ENCODE results near the gene PRICKLE1. TPM values are rescaled to one million over a fixed set of nuclear protein-coding genes. Genes with fewer than 3 reads are reported as not detected.

Gene PRICKLE1
- total RNA-seq, 2 donors from 2014 or later: 3.6 to 4.7 TPM

GRCh38 chr12:42421844-42422779 is 167.4 kb downstream of the PRICKLE1 start:
- TF ChIP-seq CTCF (IDR thresholded peaks at IDR 0.05) (no peak), POLR2A (IDR thresholded peaks at IDR 0.05) (no peak)
- 54 to 62% methylated on average over 3 of the region's 3 CpGs for WGBS, 2 donors
- H3K9me3 ChIP-seq: no peaks in the 10 kb centered on the region
- intact Hi-C loops (cut with DNase I): no loop called here
- peak; percentile 71 for ATAC-seq
- H3K4me1 ChIP-seq: peaks cover 12% of the 10 kb centered on the region
- no peak for DNase-seq
- H3K4me3 ChIP-seq: no peak overlapping the region
- no peak overlapping the region for H3K27ac ChIP-seq
- H3K27me3 ChIP-seq: no peaks in the 10 kb centered on the region
- no peaks in the 10 kb centered on the region for H3K36me3 ChIP-seq (replicated peaks in 1 of 2; ENCODE audit: insufficient read depth in 1 of 2, low read depth in 2 of 2)

GRCh38 chr12:42420395-42420794 is 169.2 kb downstream of the PRICKLE1 start:
- Histone ChIP-seq H3K27ac (no peak overlapping the region), H3K27me3 (no peaks in the 10 kb centered on the region), H3K4me1 (peaks cover 12% of the 10 kb centered on the region), H3K36me3 (replicated peaks in 1 of 2; ENCODE audit: insufficient read depth in 1 of 2, low read depth in 2 of 2) (no peaks in the 10 kb centered on the region), H3K4me3 (no peak overlapping the region), H3K9me3 (no peaks in the 10 kb centered on the region)
- DNase-seq: no peak
- no peak for TF ChIP-seq CTCF (IDR thresholded peaks at IDR 0.05)
- no peak for TF ChIP-seq POLR2A (IDR thresholded peaks at IDR 0.05)
- no peak for ATAC-seq
- intact Hi-C loops (cut with DNase I): no loop called here
- 83 to 97% methylated on average over 3 of the region's 3 CpGs for WGBS, 2 donors

- Histone ChIP-seq H3K27ac (no peak overlapping the region), H3K9me3 (no peaks in the 10 kb centered on the region), H3K36me3 (replicated peaks in 1 of 2; ENCODE audit: insufficient read depth in 1 of 2, low read depth in 2 of 2) (no peaks in the 10 kb centered on the region), H3K27me3 (no peaks in the 10 kb centered on the region), H3K4me3 (no peak overlapping the region), H3K4me1 (no peaks in the 10 kb centered on the region)
- WGBS, 2 donors: 21 to 33% methylated on average over 1 of the region's 1 CpG
- intact Hi-C loops (cut with DNase I): no loop called here
- ATAC-seq: no peak
- TF ChIP-seq POLR2A (IDR thresholded peaks at IDR 0.05) (no peak), CTCF (IDR thresholded peaks at IDR 0.05) (no peak)
- DNase-seq: no peak
These were observed 179.2 kb downstream of the PRICKLE1 start for GRCh38 chr12:42410340-42410739.

GRCh38 chr12:42409471-42409870 is 180.1 kb downstream of the PRICKLE1 start:
- TF ChIP-seq CTCF (IDR thresholded peaks at IDR 0.05): no peak
- no peak for TF ChIP-seq POLR2A (IDR thresholded peaks at IDR 0.05)
- no peaks in the 10 kb centered on the region for H3K36me3 ChIP-seq (replicated peaks in 1 of 2; ENCODE audit: insufficient read depth in 1 of 2, low read depth in 2 of 2)
- intact Hi-C loops (cut with DNase I): no loop called here
- H3K27me3 ChIP-seq: no peaks in the 10 kb centered on the region
- H3K27ac ChIP-seq: no peak overlapping the region
- no peaks in the 10 kb centered on the region for H3K9me3 ChIP-seq
- WGBS, 2 donors: 60 to 71% methylated on average over 2 of the region's 2 CpGs
- ATAC-seq: no peak
- no peaks in the 10 kb centered on the region for H3K4me1 ChIP-seq
- DNase-seq: no peak
- no peak overlapping the region for H3K4me3 ChIP-seq

- TF ChIP-seq CTCF (IDR thresholded peaks at IDR 0.05) (no peak), POLR2A (IDR thresholded peaks at IDR 0.05) (no peak)
- intact Hi-C loops (cut with DNase I): no loop called here
- Histone ChIP-seq H3K4me1 (no peaks in the 10 kb centered on the region), H3K9me3 (no peaks in the 10 kb centered on the region), H3K4me3 (no peak overlapping the region), H3K27me3 (no peaks in the 10 kb centered on the region), H3K36me3 (replicated peaks in 1 of 2; ENCODE audit: insufficient read depth in 1 of 2, low read depth in 2 of 2) (no peaks in the 10 kb centered on the region), H3K27ac (peak overlapping the region in 1 of 4 donors; percentile 12)
- no peak for DNase-seq
- no peak for ATAC-seq
- 83% methylated on average over 1 of the region's 1 CpG for WGBS, 2 donors
These were observed 182.2 kb downstream of the PRICKLE1 start for GRCh38 chr12:42407306-42407705.

All from body of pancreas (tissue), 4 donors.